ENCODE measurements around the gene ZNF277.
A peak's percentile ranks its signal among the peaks of the same experiment; 100 is the strongest.

Gene ZNF277

DNA sequence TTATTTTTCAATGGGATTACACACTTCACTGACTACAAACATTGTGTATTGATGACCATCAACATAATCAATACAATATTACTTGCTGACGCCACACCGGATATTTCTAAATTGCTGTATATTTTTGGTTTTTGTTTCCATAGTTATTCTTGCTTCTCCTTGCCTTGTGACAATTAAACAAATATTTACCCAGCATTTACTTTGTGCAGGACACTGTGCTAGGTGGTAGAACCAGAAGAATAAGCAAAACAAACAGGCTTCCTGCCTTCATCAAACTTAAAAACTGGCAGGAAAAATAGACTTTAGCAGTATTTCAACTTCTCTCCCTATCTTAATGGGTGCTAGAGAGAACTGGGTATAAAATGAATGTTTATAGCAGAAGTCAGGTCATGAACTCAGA, 50.6 kb downstream of the ZNF277 start:
- DNase-seq = no peak

GRCh38 chr7:112260911-112261310, 54.4 kb downstream of the ZNF277 start:
- no peak for DNase-seq

GRCh38 chr7:112262036-112262435, 55.5 kb downstream of the ZNF277 start:
- no peak for DNase-seq

DNA sequence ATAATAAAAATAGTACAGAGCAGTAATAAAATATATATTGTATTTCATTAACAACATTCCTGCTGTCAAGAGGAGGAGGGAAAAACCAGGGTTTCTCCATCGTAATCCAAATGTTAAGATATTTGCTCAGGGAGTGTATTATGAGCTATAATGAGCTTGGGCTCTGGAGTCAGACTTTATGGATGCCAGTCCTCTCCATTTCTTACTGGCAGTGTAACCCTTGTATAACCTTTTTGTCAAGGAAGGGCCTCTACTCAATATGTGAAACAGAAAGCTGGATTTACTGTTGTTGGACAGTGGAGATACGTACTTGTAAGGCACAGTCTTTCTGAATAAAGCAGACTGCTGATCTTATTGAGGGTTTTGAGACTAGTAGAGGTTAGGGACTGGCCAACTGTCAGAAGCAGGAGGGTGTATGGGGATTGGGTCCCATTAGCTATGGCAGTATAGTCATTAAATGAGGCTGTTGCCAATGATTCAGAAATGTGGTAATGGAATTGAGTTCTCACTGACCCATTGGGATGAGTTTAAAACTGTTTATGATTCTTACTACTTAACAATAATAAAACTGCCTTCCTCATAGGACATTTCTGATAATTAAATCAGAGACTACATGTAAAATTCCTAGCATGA, 56.5 kb downstream of the ZNF277 start:
- no peak for DNase-seq

- DNase-seq = no peak
Observed at GRCh38 chr7:112263519-112263918, 57.0 kb downstream of the ZNF277 start.

- DNase-seq = no peak
Observed at GRCh38 chr7:112266141-112266540, 59.6 kb downstream of the ZNF277 start.

DNA sequence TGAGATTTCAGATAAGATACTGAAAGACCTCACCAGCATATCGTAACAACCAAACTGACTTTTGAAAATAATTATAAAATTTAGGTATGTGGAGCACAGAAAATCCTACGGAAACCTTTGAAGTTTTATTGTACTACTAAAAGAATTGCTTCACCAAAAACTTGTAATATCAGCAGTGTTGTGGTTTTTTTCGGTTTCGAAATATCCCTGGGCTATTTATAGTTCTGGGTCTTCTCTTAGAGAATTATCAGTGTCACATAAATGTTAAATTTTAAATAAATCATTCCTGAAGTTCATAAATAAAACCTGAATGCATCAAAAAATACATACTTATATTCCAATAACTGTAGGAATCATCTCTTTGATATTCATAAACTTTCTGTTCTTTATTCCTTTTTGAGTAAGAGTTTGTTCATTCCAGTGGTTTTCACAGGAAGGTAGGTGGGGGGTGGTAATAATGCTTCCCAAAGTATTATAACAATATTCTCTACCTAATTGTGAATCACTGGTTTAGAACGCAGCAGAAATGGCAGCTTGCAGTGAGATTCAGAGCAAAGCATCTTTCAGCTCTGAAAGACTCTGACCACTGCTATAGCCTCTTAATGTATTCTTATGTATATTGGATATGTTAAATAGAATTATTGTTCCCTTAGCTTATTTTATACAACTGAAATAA, 60.2 kb downstream of the ZNF277 start:
- no peak for DNase-seq

DNA sequence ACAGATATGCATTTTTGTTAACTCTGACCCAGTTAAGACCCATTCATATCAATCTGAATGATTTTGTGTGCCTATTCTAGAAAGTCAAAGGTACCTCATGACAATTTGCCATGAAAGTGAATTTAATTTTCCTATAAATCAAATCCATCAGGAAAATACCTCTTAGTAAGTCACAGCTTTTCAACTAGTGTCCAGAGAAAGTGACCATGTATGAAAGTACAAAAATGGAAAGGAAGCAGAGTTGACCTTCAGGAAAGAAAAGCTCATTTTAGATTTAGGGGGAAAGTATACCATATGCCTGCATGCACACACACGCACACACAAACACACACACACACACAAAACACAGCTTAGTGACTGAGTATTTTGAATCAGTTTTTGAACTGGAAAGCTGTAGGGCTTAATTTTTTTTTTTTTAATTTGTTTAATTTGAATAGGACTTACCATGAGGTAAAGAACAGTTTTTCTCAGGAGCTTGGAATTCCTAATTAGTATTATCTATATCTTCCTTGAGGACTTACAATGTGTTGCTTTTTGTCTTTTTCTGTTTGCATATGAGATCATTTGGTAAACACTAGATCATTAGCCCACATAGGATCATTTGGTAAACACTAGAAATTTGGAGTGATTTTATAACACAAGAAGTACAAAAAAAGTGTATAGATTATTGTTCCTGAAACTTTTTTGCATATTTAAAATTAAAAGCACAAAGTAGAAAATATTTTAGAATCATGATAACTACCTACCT, 61.6 kb downstream of the ZNF277 start:
- no peak for DNase-seq

DNA sequence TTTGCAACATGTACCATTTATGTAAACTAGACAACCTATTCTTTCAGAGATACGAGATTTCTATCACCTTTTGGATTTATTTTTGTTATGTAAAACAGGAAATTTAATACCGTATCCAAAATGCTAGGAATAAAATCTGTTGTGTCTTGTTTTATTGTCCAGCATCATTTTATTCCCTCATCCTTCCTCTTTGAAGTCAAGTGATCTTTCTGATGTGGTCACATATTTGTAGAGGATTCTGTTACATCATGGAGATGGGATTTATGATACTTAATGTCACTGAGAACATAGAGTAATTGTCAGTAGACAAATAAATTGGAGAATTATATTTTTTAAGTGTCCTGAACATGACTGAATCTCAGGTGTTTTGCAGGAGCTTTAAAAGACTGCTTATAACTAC, 64.7 kb downstream of the ZNF277 start:
- DNase-seq = no peak

DNA sequence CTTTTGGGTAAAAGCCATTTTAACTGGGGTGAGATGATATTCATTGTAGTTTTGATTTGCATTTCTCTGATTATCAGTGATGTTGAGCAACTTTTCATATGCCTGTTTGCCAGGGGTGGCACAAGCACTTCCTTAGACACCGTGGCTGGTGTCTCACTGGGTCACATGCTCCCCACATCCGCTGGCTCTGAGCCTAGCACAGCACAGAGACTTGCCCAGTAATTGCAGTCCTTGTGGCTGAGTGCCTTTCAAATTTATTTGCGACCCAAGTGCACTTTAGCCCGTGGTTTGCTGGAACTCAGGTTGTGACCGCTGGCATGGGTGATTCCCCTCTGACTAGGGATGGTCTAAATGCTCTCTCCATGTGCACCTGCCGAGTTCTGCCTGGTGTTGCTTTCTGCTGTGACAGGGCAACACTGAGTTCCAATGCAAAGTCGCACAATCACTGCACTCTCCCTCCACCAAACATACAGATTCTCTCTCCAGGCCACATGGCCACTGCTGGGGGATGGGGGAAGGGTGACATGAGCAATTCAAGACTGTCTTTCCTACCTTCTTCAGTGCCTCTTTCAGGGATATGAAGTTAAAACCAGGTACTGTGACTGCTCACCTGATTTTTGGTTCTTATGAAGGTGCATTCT, 66.5 kb downstream of the ZNF277 start:
- DNase-seq = no peak

DNA sequence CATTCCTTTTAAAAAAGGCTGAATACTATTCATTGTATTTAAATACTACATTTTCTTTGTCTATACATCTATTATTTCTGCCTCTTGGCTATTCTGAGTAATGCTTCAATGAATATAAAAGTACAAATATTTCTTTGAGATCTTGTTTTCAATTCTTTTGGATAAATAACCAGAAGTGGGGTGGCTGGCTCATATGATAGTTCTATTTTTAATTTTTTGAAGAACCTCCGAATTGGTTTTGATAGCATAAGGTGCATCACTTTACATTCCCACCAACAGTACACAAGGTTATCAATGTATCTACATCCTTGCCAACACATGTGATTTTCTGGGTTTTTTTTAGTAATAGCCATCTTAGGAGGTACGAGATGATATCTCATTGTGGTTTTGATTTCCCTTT, 72.5 kb downstream of the ZNF277 start:
- DNase-seq = no peak

DNA sequence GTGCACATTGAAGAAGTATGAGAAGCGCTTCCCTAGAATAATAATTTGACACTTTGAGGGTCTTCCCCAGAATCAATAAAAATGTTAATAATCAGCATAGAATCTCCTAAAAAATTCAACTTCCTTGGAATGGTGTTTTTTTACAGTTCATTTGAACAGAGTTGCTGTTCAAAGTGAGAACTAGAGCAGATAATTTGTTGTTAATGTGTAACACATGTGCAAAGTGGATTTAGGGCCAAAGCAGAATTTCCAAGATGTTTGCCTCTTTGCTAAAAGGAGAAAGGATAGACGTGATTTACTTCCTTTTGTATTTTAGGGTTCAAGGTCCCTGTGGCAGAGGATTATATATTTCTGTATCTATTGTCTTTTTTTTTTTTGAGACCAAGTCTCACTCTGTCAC, 73.8 kb downstream of the ZNF277 start:
- no peak for DNase-seq

GRCh38 chr7:112282476-112283188, 76.1 kb downstream of the ZNF277 start:
- DNase-seq = no peak

DNA sequence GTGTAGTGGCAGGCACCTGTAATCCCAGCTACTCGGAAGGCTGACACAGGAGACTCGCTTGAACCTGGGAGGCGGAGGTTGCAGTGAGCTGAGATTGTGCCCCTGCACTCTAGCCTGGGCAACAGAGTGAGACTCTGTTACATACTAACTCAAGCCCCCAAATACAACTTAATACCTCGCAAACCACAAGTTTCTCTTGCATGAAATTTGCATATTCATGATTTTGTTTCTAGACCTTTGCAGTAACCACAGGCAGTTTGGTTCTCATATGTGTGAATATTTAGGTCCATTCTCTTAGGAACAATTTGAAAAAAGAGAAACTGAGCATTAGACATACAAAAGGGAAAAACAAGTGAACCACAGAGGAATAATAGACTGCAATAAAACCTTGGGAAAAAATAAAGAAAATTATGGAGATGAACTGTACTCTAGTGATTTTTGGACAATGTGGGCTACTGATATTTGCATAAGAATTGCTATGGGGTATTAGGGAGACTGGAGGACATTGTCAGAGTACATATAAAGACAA, 77.0 kb downstream of the ZNF277 start:
- DNase-seq = no peak

GRCh38 chr7:112286250-112287086, 80.0 kb downstream of the ZNF277 start:
- peak; percentile 88 for DNase-seq

DNA sequence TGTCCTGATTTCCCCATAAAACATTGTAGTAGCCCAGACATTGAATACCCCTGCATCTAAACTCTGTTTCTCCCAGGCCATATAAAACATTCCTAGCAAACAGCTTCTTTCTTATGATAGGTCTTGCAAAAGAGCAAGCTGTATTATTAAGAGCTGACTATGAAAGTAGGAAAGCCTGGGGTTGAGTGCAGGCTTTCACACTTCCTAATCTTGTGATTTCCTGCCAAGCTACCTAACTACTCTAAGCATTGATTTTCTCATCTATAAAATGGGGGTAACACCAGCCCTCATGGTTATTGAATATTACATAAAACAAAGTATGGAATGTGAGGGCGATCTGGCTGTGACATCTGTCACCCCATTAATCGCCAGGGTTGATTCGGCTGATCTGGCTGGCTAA, 81.8 kb downstream of the ZNF277 start:
- DNase-seq = no peak

GRCh38 chr7:112290065-112290464, 83.6 kb downstream of the ZNF277 start:
- DNase-seq = no peak

DNA sequence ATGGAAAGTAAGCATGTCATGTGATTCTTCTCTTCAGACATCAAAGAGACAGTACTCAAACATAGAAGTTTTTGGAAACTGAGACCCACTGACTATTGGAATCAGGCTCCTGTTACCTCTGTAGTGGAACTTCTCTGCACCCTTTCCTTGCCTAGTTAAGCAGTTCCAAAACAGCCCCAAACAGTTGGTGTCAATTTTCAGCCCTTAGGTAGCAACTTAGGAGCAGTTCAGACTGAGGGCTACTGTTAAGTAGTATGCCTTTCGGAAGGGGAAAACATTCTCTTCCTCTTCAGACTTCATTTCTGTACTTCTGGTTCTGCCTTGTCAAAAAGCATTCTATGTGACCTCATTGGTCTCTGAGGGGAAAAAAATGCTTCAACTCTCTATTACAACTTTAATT, 85.7 kb downstream of the ZNF277 start:
- no peak for DNase-seq

- DNase-seq = no peak
Observed at GRCh38 chr7:112293416-112293815, 86.9 kb downstream of the ZNF277 start.

- no peak for DNase-seq
Observed at GRCh38 chr7:112296432-112296831, 89.9 kb downstream of the ZNF277 start.

GRCh38 chr7:112297681-112298080, 91.2 kb downstream of the ZNF277 start:
- DNase-seq = no peak

DNA sequence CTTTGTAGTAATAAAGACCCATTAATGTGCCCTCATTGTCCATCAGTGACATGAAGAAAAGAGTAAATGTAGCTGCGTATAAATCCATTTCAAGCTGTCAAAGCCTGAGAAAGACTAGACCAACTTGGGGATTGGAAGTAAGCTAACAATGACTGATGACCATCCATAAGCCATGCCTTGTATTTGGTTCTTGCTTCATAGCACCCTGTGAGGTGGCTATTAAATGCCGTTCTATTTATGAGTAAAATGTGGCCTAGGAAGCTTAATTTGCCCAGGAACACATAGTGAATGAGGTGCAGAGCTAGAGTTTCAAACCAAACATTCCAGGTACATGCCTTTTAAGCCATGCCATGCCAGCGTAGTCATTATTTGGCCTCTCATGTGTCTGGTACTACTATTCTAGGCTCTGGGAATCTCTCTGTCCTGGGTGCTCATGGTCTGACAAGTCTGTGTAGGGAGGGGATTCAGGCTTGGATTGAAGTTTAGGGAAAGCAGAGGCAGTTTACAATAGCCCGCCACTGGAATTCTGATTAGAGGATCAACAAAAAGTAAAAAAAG, 92.1 kb downstream of the ZNF277 start:
- DNase-seq = no peak

Measured in NCI-H1105 (cell line).